Natural killer cell (primary cell): ENCODE measurements around the gene TMSB4X. TPM values are rescaled to one million over a fixed set of nuclear protein-coding genes. Genes with fewer than 3 reads are reported as not detected.

ENCODE experiments used
- total RNA-seq, 4 donors: library from RNA; stranded (reverse); fragments of 120-200 nt in 1 of 4; gene quantifications; one replicate each; pipeline versions ENCODE4 v1.2.3 to v1.2.4, GENCODE V29; 2013 to 2022

TMSB4X gene
- total RNA-seq, 3 donors from 2014 or later (not counting 1 experiment from before 2014, with no cell fraction given) = 5,049 to 6,005 (median 5,892) TPM

Other genes with a start within 250 kb of the TMSB4X start
- 10 to 100 TPM; 18.9 to 20.4 (median 20.1) TPM for gene PRPS2, start 183.7 kb upstream of the TMSB4X start, total RNA-seq
- under 1 TPM; 0.14 to 0.73 (median 0.55) TPM for gene TLR7, start 108.0 kb upstream of the TMSB4X start, total RNA-seq
- gene TLR8, start 68.5 kb upstream of the TMSB4X start, total RNA-seq = 1 to 10 TPM in 1 of 3 donors, under 1 TPM in 2; 0.95 to 1.9 (median 0.95) TPM
- gene FAM9C, start 69.5 kb downstream of the TMSB4X start, total RNA-seq = not detected